ENCODE measurements around the gene PRAC1.

The PRAC1 gene

GRCh38 chr17:48732688-48733629 is 10.6 kb upstream of the PRAC1 start:
- Histone ChIP-seq H3K4me2 (ENCODE audit: low read depth, low read length, poor library complexity, severe bottlenecking) (no peak overlapping the region), H3K9ac (ENCODE audit: low read length) (no peak overlapping the region), H3K36me3 (ENCODE audit: low read length) (no peaks in the 10 kb centered on the region), H3K4me3 (ENCODE audit: insufficient read depth, low read length, poor library complexity, severe bottlenecking) (no peak overlapping the region), H3K9me2 (replicated peaks; ENCODE audit: insufficient read depth, low read length) (no peaks in the 10 kb centered on the region), H4K20me1 (ENCODE audit: low read depth, low read length) (no peaks in the 10 kb centered on the region), H3K9me3 (ENCODE audit: insufficient read depth, low read length) (no peaks in the 10 kb centered on the region), H3K79me2 (ENCODE audit: insufficient read depth, low read length) (no peaks in the 10 kb centered on the region), H2AFZ (ENCODE audit: low read depth, low read length, severe bottlenecking) (no peak overlapping the region), H3K27ac (ENCODE audit: low read depth, low read length) (no peak overlapping the region), H3F3A (ENCODE audit: insufficient read depth) (no peaks in the 10 kb centered on the region), H3K27me3 (ENCODE audit: low read length) (no peaks in the 10 kb centered on the region)
- TF ChIP-seq EZH2phosphoT487 (conservative IDR thresholded peaks at IDR 0.05; ENCODE audit: low read length): no peak
- no peak for TF ChIP-seq CTCF (IDR thresholded peaks at IDR 0.05; ENCODE audit: insufficient read depth, low read length, poor library complexity, severe bottlenecking)

- no peaks in the 10 kb centered on the region for H3K36me3 ChIP-seq (ENCODE audit: low read length)
- H3K27me3 ChIP-seq (ENCODE audit: low read length): no peaks in the 10 kb centered on the region
- TF ChIP-seq EZH2phosphoT487 (conservative IDR thresholded peaks at IDR 0.05; ENCODE audit: low read length) (no peak), CTCF (IDR thresholded peaks at IDR 0.05; ENCODE audit: insufficient read depth, low read length, poor library complexity, severe bottlenecking) (no peak)
- no peak overlapping the region for H3K4me2 ChIP-seq (ENCODE audit: low read depth, low read length, poor library complexity, severe bottlenecking)
- no peak overlapping the region for H3K4me3 ChIP-seq (ENCODE audit: insufficient read depth, low read length, poor library complexity, severe bottlenecking)
- no peaks in the 10 kb centered on the region for H3K9me3 ChIP-seq (ENCODE audit: insufficient read depth, low read length)
- H3K9me2 ChIP-seq (replicated peaks; ENCODE audit: insufficient read depth, low read length): no peaks in the 10 kb centered on the region
- H3K9ac ChIP-seq (ENCODE audit: low read length): no peak overlapping the region
- no peaks in the 10 kb centered on the region for H4K20me1 ChIP-seq (ENCODE audit: low read depth, low read length)
- H3F3A ChIP-seq (ENCODE audit: insufficient read depth): no peaks in the 10 kb centered on the region
- H3K27ac ChIP-seq (ENCODE audit: low read depth, low read length): no peak overlapping the region
- H3K79me2 ChIP-seq (ENCODE audit: insufficient read depth, low read length): no peaks in the 10 kb centered on the region
- H2AFZ ChIP-seq (ENCODE audit: low read depth, low read length, severe bottlenecking): no peak overlapping the region
Measured at GRCh38 chr17:48731355-48731754, 9.0 kb upstream of the PRAC1 start.

GRCh38 chr17:48730240-48730550 is 7.9 kb upstream of the PRAC1 start:
- H3K36me3 ChIP-seq (ENCODE audit: low read length): no peaks in the 10 kb centered on the region
- no peaks in the 10 kb centered on the region for H3K9me3 ChIP-seq (ENCODE audit: insufficient read depth, low read length)
- no peak overlapping the region for H3K9ac ChIP-seq (ENCODE audit: low read length)
- H3K9me2 ChIP-seq (replicated peaks; ENCODE audit: insufficient read depth, low read length): no peaks in the 10 kb centered on the region
- H4K20me1 ChIP-seq (ENCODE audit: low read depth, low read length): no peaks in the 10 kb centered on the region
- H3K27me3 ChIP-seq (ENCODE audit: low read length): no peaks in the 10 kb centered on the region
- H3K4me2 ChIP-seq (ENCODE audit: low read depth, low read length, poor library complexity, severe bottlenecking): no peak overlapping the region
- H3F3A ChIP-seq (ENCODE audit: insufficient read depth): no peaks in the 10 kb centered on the region
- no peaks in the 10 kb centered on the region for H3K79me2 ChIP-seq (ENCODE audit: insufficient read depth, low read length)
- H3K27ac ChIP-seq (ENCODE audit: low read depth, low read length): no peak overlapping the region
- H2AFZ ChIP-seq (ENCODE audit: low read depth, low read length, severe bottlenecking): no peak overlapping the region
- TF ChIP-seq EZH2phosphoT487 (conservative IDR thresholded peaks at IDR 0.05; ENCODE audit: low read length) (no peak), CTCF (IDR thresholded peaks at IDR 0.05; ENCODE audit: insufficient read depth, low read length, poor library complexity, severe bottlenecking) (no peak)
- no peak overlapping the region for H3K4me3 ChIP-seq (ENCODE audit: insufficient read depth, low read length, poor library complexity, severe bottlenecking)
